Skeletal muscle satellite cell (primary cell): Measurements from ENCODE around the gene IFT22.
"Not testable (repeated sequence)": the region's sequence is repeated elsewhere in the genome, so short reads cannot be mapped to it uniquely, and the experiment has no call there.

Experiments used
- H3K27me3 ChIP-seq: 2 replicates; pipeline ENCODE4 v1.7.0; 2013; ENCODE audit warnings: low read length; ENCODE audit not compliant: control insufficient read depth, insufficient read depth
- H3K36me3 ChIP-seq: 2 replicates; pipeline ENCODE4 v1.7.0; 2013; ENCODE audit warnings: mild to moderate bottlenecking, control low read depth, low read length; ENCODE audit not compliant: insufficient read depth
- H3K4me1 ChIP-seq: 2 replicates; pipeline ENCODE4 v1.7.0; 2013; ENCODE audit warnings: low read length; ENCODE audit not compliant: control insufficient read depth, insufficient read depth
- H3K4me2 ChIP-seq: 2 replicates; pipeline ENCODE4 v1.7.0; 2013; ENCODE audit warnings: mild to moderate bottlenecking, low read length
- H3K4me3 ChIP-seq: 2 replicates; pipeline ENCODE4 v1.7.0; 2013; ENCODE audit warnings: low read length
- H3K9ac ChIP-seq: 2 replicates; pipeline ENCODE4 v1.7.0; 2013; ENCODE audit warnings: mild to moderate bottlenecking, low read depth, low read length, moderate library complexity
- H3K9me3 ChIP-seq: replicated peaks from 2 replicates; pipeline ENCODE4 v1.7.0; 2013; ENCODE audit warnings: mild to moderate bottlenecking, control low read depth, low read length

The IFT22 gene

GRCh38 chr7:101290186-101291037 is 31.2 kb downstream of the IFT22 start:
- peaks cover 43% of the 10 kb centered on the region for H3K27me3 ChIP-seq
- H3K36me3 ChIP-seq, H3K9ac ChIP-seq, H3K9me3 ChIP-seq, H3K4me2 ChIP-seq, H3K4me1 ChIP-seq, H3K4me3 ChIP-seq: not testable (repeated sequence)

DNA sequence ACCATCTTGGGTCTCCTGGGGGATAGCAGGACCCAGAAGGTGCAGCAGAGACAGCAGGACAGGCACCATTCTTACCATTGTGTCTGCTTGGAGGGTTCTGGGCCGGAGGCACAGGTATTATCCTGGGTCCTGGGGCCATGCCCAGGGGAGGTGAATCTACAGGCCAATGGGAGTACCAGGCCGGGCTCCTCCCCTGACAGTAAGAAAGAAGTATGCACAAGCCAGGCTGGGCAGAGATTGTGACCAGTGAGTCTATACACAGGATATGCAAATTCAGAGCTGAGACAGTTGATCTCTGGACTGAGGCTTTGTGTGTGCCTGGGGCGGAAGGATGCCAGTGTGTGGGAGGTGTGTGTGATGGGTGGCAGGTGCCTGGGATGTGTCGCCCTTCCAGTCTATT is 31.9 kb downstream of the IFT22 start:
- H3K4me3 ChIP-seq, H3K4me2 ChIP-seq, H3K9ac ChIP-seq, H3K4me1 ChIP-seq, H3K36me3 ChIP-seq, H3K9me3 ChIP-seq: not testable (repeated sequence)
- peaks cover 42% of the 10 kb centered on the region for H3K27me3 ChIP-seq

DNA sequence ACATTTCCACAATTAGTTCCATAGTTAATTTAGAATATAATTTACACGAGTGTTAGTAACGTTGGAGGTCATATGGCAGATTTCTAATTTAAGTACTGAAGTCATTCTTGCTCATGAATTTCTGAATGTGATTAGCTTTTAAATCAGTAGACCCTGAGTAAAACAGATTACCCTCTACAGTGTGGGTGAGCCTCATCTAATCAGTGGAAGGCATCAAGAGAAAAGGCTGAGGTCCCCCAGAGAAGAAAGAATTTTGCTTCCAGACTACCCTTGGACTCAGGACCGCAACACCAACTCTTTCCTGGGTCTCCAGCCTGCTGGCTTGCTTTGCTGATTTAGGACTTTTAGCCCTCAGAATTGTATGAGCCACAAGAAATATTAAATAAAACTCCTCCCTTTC is 33.2 kb downstream of the IFT22 start:
- no peaks in the 10 kb centered on the region for H3K9me3 ChIP-seq
- H3K4me2 ChIP-seq = no peak overlapping the region
- no peak overlapping the region for H3K9ac ChIP-seq
- H3K4me1 ChIP-seq = no peaks in the 10 kb centered on the region
- H3K36me3 ChIP-seq = no peaks in the 10 kb centered on the region
- H3K27me3 ChIP-seq = peaks cover 32% of the 10 kb centered on the region
- H3K4me3 ChIP-seq = no peak overlapping the region

- Histone ChIP-seq H3K4me1 (peaks cover 3% of the 10 kb centered on the region), H3K9me3 (no peaks in the 10 kb centered on the region), H3K4me2 (no peak overlapping the region), H3K36me3 (no peaks in the 10 kb centered on the region), H3K4me3 (no peak overlapping the region), H3K27me3 (peaks cover 28% of the 10 kb centered on the region), H3K9ac (no peak overlapping the region)
Observed at GRCh38 chr7:101287032-101287431, 34.6 kb downstream of the IFT22 start.

DNA sequence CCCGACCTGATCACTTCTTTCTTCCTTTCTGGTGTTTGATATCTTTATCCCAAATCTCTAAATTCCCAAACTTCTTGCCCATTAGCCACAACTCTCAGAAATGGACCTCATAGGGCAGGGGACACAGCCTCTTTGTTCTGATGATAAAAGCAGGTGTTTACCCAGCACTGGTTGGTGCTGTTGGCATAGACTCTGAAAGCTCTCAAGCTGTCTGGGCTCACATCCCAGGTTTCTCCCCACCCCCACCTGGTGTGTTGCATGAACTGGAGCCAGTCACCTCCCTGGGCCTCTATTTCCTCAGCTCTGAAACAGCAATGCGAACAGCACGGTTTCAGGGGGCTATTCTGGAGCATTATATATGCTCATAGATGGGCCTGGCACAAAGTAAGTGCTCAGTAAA is 35.7 kb downstream of the IFT22 start:
- H3K4me2 ChIP-seq, H3K9me3 ChIP-seq, H3K36me3 ChIP-seq, H3K4me3 ChIP-seq, H3K4me1 ChIP-seq, H3K9ac ChIP-seq: not testable (repeated sequence)
- H3K27me3 ChIP-seq = peaks cover 21% of the 10 kb centered on the region

- H3K4me2 ChIP-seq = no peak overlapping the region
Observed at GRCh38 chr7:101285171-101285570, 36.4 kb downstream of the IFT22 start.

DNA sequence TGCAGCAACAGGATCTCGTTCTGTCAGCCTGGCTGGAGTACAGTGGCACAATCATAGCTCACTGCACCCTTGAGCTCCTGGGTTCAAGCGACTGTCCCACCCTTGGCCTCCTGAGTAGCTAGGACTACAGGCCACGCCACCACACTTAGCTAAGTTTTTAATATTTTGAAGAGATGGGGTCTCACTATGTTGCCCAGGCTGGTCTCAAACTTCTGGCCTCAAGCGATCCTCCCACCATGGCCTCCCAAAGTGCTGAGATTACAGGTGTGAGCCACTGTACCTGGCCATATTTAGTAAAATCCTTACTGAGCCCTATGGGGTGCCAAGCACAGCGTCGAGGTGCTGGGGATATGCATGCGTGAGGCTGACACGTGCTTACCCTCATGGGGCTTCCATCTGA is 40.7 kb downstream of the IFT22 start:
- not testable (repeated sequence) for H3K4me2 ChIP-seq, H3K4me3 ChIP-seq, H3K36me3 ChIP-seq, H3K9ac ChIP-seq, H3K9me3 ChIP-seq, H3K4me1 ChIP-seq
- H3K27me3 ChIP-seq = peaks cover 27% of the 10 kb centered on the region

More at GRCh38 chr7:101285171-101285570, 36.4 kb downstream of the IFT22 start:
- Histone ChIP-seq H3K4me3 (no peak overlapping the region), H3K9me3 (no peaks in the 10 kb centered on the region), H3K27me3 (peaks cover 22% of the 10 kb centered on the region), H3K4me1 (peaks cover 3% of the 10 kb centered on the region), H3K36me3 (no peaks in the 10 kb centered on the region), H3K9ac (no peak overlapping the region)

- Histone ChIP-seq H3K4me2 (no peak overlapping the region), H3K9ac (no peak overlapping the region), H3K36me3 (no peaks in the 10 kb centered on the region), H3K4me1 (peaks cover 3% of the 10 kb centered on the region), H3K9me3 (no peaks in the 10 kb centered on the region), H3K27me3 (peaks cover 39% of the 10 kb centered on the region), H3K4me3 (no peak overlapping the region)
Observed at GRCh38 chr7:101278461-101279292, 42.9 kb downstream of the IFT22 start.

GRCh38 chr7:101277155-101277554 is 44.5 kb downstream of the IFT22 start:
- Histone ChIP-seq H3K27me3 (peaks cover 53% of the 10 kb centered on the region), H3K4me1 (no peaks in the 10 kb centered on the region), H3K9me3 (no peaks in the 10 kb centered on the region), H3K4me2 (no peak overlapping the region), H3K9ac (no peak overlapping the region), H3K4me3 (no peak overlapping the region), H3K36me3 (no peaks in the 10 kb centered on the region)

DNA sequence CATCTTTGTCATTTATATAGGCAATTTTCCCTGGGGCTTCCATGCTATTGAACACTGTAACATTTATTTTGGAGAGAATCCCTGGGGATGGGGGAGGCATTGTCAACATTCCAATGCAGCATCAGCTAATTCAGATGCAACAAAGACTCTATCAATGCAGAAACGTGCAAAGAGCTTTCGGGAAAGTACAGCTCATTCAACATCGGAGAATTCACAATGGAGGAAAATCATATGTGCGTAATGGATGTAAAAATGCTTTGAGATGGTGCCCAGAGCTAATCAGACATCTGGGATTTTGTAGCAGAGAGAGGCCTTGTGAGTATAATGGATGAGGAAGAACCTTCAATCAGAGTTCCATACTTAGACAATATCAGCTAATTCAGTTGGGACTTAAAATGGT is 48.4 kb downstream of the IFT22 start:
- no peaks in the 10 kb centered on the region for H3K4me1 ChIP-seq
- no peaks in the 10 kb centered on the region for H3K36me3 ChIP-seq
- no peaks in the 10 kb centered on the region for H3K9me3 ChIP-seq
- no peak overlapping the region for H3K9ac ChIP-seq
- peaks cover 52% of the 10 kb centered on the region for H3K27me3 ChIP-seq
- H3K4me3 ChIP-seq = no peak overlapping the region
- no peak overlapping the region for H3K4me2 ChIP-seq

DNA sequence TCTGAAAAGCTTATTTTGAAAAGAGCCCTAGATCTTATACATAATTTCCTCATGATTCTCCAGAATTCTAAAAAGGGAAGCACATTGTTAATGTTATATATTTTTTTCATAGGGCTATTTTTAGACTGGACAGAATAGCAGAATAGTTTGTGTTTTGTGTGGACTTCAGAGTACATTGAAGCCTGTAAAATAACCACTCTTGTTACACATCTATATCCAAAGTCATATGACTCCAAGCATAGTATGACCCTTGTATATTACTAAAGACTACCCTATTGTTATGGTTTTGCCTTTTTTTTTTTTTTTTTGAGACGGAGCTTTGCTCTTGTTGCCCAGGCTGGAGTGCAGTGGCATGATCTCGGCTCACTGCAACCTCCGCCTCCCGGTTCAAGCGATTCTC is 50.6 kb downstream of the IFT22 start:
- no peak overlapping the region for H3K9ac ChIP-seq
- H3K4me3 ChIP-seq = no peak overlapping the region
- H3K36me3 ChIP-seq = no peaks in the 10 kb centered on the region
- no peak overlapping the region for H3K4me2 ChIP-seq
- H3K27me3 ChIP-seq = peaks cover 35% of the 10 kb centered on the region
- H3K4me1 ChIP-seq = no peaks in the 10 kb centered on the region
- no peaks in the 10 kb centered on the region for H3K9me3 ChIP-seq
